NCI-H146 (cell line): ENCODE data around the gene GTPBP6.
"Not testable (repeated sequence)": the region's sequence is repeated elsewhere in the genome, so short reads cannot be mapped to it uniquely, and the experiment has no call there.

ENCODE experiments used
- DNase-seq: peaks from one replicate; lab custom pipeline; 2025; lab: John Stamatoyannopoulos, UW

GTPBP6 gene

DNA sequence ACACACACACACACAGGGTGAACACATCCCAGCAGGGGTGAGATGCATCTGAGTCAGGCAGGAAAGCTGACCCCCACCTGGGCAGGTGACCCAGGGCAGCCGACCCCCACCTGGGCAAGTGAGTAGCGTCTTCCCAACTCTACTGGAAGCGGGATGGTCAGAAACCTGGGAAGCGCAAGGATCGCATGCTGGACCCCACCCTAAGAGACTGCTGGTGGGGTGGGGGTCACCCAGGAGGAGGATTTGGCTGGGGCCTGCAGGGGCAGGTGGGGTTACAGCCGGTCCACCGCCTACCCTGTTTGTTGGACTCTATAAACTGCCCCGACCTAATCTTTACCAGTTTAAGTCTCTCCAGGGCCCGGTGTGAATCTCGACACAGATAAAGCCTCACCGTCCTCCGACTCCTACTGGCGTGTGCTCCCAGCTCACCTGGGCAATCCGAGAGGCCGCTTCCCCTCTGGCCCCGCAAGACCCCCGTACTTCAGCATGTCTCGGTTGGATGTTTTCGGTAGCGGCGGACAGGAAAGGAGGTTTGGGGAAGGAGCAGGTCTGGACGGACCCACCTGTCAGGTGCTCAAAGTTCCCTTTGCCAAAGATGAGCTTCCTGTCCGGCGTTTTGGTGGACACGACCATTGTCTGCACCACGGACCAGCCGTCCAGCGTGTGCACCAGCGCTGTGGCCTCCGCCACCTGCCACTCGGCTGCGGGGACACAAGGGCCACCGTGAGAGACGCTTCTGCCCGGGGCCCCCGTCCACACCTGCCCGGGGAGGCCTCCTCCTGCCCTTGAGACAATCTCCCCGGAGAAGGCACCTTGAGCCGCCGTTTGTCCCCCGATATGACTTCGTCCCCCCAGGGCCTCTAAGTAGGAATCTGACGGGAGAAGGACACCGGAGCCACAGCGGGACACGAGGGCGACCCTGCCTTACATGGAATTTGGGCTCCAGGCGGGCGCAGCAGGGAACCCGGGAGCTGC lies 2.0 kb downstream of the GTPBP6 start:
- DNase-seq, result no peak

DNA sequence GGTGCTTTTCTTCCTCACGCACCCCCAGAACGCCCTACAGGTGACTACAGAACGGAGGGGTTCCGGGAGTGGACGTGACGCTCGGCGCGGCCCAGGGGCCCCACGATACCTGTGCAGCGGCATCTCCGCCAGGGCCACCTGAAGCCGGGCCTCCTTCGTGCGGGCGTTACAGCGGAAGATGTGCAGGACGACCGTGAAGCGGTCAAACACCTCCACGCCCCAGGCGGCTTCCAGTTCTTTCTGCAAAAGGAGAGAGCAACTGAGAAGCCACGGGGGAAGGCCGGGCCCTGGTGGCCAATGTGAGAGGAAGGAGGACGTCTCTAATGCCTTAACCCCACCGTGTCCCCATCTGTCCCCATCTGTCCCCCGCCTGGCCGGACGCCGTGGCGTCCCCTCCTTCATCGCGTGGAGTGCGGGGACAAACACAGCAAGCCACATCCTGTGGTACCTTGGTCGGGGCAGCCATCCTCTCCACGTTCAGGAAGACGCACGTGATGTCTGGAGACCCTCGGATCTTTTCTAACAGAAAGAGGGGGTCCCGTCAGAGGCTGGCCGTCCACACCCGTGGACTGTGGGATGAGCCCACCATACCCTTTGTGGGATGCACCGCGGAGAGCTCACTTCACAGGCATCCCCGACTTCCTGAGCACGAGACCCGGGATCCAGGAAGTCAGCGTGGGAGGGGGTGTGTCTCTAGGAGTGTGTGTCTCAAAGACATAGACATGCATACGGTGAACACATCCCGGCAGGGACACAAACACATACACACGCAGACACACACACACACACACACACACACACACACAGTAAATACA lies 3.6 kb downstream of the GTPBP6 start:
- DNase-seq, result no peak

DNA sequence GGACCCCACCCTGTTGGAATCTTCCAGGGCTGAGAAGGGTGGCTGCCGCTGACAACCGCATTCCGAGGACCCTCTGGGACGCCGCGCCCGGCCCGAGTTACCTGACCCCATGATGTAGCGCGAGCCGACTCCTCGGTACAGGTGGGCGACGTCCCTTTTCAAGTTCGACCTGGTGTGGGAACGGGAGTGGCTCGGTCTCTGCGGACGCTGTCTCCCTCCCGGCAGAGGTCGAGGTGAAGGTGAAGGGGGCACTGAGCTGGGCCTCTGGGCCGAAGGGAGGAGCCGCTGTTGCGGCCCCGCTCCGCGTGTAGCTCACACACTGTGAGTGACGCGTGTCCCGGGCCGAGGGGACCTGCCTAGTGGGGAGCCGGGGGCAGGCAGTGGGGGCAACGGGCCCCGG lies 4.5 kb downstream of the GTPBP6 start:
- no peak for DNase-seq

DNA sequence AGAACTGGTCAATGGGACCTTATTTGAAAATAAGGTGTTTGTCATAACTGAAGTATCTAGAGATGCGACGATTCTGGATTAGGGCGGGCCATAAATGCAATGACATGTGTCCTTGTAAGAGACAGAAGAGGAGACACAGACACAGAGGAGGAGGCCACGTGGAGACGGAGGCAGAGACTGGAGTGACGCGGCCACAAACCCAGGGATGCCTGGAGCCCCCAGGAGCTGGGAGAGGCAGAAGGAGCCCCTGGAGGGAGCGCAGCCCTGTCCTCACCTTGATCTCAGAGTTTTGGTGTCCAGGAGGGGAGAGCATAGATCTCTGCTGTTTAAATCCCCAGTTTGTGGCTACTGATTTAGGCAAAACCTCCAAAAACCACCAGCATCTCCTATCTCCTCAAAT lies 5.0 kb downstream of the GTPBP6 start:
- no peak for DNase-seq

DNA sequence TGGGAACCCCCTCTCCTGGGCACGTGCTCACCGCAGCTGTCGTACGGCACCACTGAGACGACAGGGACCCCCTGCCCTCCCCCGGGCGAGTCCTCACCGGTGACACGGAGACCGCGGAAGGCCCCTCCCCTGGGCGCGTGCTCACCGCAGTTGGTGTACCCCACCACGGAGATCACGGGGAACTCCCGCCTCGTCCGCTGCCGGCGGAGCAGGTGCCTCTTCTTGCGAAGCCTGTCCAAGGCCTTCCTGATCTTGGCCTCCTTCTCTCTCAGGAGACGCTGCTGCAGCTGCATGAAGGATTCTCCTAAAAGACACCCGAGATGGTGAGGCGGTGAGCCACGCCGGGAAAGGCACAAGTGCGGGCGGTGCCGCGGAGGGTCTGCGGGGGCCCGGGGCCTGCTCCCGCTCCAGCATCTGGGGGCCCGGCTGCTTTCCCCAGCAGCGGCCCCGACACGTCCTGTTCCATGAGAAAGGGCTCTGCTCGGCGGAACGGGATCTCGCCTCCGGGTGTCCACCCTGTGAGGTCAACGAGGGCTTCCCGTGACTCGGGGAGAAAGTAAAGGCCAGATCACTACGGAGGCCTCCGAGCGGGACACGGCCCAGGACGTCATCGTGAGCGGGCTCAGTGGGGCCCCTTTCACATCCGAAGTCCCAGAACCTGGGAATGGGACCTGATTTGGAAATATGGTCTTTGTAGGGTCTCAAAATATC lies 5.8 kb downstream of the GTPBP6 start:
- no peak for DNase-seq

DNA sequence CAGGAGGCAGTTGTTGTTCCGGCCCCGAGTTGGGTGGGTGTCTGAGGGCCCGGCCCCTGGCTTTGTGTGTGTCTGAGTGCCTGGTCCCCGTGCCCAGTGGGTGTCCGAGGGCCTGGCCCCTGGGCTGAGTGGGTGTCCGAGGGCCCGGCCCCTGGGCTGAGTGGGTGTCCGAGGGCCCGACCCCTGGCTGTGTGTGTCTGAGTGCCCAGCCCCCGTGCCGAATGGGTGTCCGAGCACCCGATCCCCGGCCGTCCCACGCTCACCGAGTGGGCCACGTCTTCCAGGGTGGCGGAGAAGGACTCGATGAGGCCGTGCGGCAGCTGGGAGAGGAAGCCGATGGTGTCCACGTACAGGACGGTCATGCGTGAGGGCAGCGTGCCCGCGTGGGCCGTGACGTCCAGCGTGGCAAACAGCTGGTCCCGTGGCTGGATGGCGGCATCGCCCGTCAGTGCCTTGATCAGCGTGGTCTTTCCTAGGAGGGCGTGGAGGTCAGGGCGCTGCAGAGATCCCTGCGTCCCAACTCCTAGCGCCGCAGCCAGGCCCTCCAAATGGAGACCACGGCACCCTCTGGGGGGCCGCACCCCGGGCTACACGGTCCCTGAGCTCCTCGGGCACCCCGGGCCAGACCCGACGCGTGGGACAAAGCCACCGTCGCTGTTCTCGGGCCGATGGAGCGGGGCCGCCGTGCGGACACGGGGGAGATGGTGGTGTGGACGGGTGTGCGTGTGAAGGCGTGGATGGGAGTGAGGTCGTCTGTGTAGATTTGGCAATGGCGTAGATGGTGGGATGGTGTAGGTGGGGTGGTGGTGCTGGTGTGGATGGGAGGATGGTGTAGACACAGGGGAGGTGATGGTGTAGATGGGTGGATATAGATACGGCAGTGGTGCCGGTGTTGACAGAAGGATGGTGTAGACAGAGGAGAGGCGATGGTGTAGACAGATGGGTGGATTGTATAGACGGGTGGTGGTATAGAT lies 7.2 kb downstream of the GTPBP6 start:
- no peak for DNase-seq

DNA sequence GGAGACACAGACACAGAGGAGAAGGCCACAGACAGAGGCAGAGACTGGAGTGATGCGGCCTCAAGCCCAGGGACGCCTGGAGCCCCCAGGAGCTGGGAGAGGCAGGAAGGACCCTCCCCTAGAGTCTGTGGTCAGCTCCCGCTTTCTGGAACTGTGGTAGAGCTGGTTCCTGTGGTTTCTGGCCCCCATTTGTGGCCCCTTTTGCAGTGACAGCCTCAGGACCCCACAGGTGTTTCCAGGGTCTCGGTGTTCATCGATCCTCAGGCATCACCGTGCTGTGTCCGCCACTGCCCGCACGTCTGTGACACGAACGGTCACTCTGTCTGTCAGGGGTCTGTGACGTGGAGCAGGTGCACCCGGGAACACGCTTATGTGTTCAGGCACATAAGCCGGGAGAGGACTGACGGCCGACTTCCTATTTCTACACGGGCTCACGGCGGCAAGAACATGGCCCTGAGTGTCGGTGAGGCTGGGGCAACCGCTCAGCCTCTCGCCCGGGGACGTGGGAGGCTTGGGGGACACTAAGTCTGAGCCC lies 7.9 kb downstream of the GTPBP6 start:
- no peak for DNase-seq

DNA sequence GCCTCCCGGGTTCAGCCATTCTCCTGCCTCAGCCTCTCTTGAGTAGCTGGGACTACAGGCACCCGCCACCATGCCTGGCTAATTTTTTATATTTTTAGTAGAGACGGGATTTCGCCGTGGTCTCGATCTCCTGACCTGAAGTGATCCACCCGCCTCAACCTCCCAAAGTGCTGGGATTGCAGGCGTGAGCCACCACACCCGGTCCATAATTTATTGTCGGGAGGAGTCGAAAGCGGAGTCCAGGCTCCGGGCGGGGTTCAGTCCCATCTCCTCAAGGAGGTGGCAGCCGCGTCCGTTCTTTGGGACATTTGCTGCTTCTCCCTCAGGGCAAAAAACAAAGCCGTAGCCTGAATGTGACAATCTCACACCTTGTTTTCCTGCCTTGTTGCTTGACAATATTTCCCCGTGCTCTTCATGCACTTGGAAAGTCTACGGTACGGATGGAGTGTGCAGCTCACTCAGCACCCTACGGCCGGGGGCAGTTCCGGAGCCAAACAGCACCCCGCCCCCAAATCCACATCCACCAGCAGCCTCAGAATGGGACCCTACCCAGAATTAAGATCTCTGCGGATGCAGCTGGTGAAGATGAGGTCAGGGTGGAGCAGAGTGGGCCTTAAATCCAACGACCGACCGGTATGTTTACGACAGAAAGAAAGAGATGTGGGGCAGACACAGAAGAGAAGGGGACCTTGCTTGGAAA lies 9.6 kb downstream of the GTPBP6 start:
- DNase-seq, result no peak

DNA sequence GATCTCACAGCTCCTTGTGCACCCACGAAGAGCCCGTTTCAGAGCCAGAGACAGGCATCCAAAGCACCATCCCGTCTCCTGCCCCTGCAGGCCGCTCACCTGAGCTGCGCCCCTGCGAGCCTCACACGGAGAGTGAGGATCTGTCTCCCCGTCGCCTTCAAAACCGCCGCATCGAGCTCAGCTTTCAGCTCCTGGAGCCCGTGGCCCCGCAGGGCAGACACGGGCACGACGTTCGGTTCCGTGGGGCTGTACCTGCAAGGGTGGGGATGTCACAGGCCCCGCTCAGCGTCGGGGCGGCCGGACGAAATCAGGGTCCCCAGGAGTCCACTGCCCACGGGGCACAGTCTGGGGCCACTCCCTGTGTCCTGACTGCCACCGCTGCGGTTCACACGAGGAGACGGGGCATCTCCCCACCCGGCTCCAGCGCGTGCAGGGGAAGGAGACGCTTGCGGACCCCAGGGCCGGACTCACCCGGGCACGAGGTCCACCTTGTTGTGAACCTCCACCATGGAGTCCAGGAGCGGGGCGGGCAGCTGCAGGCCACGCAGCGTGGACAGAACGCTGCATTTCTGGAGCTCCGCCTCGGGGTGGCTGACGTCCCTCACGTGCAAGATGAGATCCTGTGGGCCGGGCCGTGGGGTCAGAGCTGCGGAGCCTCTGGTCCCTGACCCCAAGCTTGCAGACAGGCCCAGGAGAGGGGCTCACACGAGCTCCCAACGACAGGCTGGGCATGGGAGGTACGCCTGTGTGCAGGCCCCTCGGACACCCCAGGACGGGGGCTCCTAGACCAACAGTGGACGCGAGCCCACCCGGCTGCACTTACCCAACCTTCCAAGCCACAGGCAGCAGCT lies 11.1 kb downstream of the GTPBP6 start:
- no peak for DNase-seq

DNA sequence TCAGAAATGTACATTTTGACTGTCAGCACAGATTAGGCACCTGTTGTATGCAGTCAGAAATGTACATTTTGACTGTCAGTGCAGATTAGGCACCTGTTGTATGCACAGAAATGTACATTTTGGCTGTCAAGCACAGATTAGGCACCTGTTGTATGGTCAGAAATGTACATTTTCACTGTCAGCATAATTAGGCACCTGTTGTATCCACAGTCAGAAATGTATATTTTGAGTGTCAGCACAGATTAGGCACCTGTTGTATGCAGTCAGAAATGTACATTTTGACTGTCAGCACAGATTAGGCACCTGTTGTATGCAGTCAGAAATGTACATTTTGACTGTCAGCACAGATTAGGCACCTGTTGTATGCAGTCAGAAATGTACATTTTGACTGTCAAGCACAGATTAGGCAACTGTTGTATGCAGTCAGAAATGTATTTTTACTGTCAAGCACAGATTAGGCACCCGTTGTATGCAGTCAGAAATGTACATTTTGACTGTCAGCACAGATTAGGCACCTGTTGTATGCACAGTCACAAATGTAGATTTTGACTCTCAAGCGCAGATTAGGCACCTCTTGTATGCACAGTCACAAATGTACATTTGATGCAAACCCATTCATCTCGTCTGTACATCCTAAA lies 11.9 kb downstream of the GTPBP6 start:
- DNase-seq, result not testable (repeated sequence)

DNA sequence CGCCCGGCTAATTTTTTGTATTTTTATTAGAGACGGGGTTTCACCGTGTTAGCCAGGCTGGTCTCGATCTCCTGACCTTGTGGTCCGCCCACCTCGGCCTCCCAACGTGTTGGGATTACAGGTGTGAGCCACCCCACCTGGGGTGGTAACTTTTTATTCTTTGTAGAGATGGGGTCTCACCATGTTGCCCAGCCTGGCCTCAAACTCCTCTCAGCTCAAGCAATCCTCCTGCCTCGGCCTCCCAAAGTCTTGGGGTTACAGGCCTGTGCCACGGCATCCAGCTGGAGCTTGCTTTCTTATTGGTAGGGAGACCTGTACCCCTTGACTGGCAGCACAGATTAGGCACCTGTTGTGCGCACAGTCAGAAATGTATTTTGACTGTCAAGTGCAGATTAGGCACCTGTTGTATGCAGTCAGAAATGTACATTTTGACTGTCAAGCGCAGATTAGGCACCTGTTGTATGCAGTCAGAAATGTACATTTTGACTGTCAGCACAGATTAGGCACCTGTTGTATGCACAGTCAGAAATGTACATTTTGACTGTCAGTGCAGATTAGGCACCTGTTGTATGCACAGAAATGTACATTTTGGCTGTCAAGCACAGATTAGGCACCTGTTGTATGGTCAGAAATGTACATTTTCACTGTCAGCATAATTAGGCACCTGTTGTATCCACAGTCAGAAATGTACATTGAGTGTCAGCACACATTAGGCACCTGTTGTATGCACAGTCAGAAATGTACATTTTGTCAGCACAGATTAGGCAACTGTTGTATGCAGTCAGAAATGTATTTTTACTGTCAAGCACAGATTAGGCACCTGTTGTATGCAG lies 12.6 kb downstream of the GTPBP6 start:
- not testable (repeated sequence) for DNase-seq

DNA sequence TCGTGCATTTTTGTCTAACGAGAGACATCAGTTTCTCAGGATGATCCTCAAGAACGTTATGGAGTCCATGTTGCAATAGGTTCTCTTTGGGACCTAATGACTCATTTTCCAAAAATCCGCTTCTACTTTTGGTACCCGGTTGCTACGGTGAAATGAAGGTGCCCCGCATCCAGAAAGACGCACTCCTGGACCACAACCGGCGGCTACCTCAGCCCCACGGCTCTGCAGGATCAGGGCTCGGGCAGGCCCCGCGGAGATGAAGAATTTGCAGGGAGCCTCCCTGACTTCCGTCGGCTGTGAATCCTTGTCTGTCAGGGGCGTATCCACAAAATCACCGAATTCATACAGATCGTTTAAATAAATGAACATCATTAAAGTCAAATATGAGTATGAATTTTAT lies 15.6 kb downstream of the GTPBP6 start:
- DNase-seq, result no peak

DNA sequence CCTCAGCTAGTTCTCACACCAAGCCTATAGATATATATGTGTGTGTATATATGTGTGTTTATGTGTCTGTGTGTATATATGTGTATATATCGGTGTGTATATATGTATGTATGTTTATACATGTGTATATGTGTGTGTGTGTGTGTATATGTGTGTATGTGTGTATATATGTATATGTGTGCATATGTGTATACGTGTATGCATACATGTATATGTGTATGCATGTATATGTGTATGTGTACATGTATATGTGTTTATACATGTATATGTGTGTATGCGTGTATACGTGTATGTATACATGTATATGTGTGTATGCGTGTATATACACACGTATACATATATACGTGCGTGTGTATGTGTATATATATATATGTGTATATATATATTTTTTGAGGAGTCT lies 18.3 kb downstream of the GTPBP6 start:
- DNase-seq, result no peak

DNA sequence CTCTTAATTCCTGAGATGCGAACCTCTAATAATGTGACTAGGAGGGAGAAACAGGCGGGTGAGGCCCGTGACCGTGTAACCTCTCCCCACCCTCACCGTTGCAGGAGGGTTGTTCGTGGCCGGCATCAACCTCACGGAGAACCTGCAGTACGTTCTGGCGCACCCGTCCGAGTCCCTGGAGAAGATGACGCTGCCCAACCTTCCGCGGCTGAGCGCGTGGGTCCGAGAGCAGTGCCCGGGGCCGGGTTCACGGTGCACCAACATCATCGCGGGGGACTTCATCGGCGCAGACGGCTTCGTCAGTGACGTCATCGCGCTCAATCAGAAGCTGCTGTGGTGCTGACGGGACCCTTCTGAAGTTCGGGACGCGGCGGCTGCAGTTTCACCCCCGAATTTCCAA lies 19.6 kb downstream of the GTPBP6 start:
- no peak for DNase-seq

DNA sequence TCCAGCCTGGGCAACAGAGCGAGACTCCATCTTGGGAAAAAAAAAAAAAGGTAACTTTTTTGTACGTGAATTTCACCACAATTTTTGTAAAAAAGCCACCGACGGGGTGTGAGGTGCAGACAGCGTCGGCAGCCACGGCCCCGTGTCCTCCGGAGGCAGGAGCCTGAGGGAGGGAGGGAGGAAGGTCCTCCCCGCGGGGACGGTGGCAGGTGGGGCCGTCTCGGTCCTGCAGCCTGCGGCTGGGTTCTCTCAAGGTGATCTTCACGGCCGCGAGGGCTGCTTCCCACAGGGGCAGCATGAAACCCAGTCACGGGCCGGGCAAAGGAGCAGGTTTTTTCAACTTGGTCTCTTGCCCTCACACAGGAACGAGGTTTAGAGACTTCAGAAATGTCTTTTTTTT lies 23.5 kb downstream of the GTPBP6 start:
- DNase-seq, result no peak

DNA sequence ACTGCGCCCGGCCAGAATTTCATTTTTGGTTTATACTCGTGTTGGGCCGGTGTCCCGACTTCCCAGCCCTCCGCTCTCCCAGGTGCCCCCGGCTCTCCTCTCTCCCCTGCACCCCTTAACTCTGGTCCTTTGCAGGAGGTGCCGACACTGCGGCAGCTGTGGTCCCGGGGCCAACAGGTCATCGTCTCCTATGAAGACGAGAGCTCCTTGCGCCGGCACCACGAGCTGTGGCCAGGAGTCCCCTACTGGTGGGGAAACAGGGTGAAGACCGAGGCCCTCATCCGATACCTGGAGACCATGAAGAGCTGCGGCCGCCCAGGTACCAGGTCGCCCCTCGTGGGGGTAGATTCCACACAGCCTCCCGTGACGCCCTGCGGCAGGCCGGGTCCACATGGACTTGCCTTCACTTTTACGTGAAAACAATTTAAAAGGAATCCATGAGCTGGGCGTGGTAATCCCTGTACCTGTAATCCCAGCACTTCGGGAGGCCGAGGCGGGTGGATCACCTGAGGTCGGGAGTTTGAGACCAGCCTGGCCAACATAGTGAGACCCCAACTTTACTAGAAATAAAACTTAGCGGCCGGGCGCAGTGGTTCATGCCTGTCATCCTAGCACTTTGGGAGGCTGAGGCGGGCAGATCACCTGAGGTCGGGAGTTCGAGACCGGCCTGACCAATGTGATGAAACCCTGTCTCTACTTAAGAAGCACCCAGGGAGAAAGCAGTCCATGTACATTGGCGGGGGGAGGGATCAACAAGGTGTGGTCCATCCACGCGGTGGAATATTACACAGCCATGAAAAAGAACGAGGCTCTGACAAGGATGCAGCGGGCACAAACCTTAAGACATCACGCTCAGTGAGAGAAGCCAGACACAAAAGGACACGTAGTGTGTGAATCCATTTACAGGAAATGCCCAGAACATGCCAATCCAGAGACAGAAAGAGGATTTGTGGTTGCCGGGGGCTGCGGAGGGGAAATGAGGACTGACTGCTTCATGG lies 25.4 kb downstream of the GTPBP6 start:
- no peak for DNase-seq
